Stimulated activated CD8-positive, alpha-beta memory T cell treated with anti-CD3 and anti-CD28 coated beads, Interleukin-15, amount 100 ng/mL, for 4 hours (primary cell): Measurements from ENCODE around the gene PTPN20.

Source experiments
- DNase-seq, 2 donors: peaks; one replicate each; pipeline ENCODE4 v3.0.0-alpha.2; 2020; ENCODE audit warnings: low read depth in 2 of 2

PTPN20 gene

GRCh38 chr10:47021850-47022249, 110.6 kb downstream of the PTPN20 start:
- DNase-seq = no peak

GRCh38 chr10:47022311-47023131, 111.3 kb downstream of the PTPN20 start:
- DNase-seq = no peak

- no peak for DNase-seq
These were observed 112.2 kb downstream of the PTPN20 start for GRCh38 chr10:47023237-47024045.

GRCh38 chr10:47024046-47024322, 112.8 kb downstream of the PTPN20 start:
- no peak for DNase-seq

GRCh38 chr10:47024399-47025252, 113.4 kb downstream of the PTPN20 start:
- peak in 1 of 2 donors; percentile 36 for DNase-seq

GRCh38 chr10:47025253-47025539, 114.0 kb downstream of the PTPN20 start:
- no peak for DNase-seq

GRCh38 chr10:47025540-47026300, 114.5 kb downstream of the PTPN20 start:
- no peak for DNase-seq

- no peak for DNase-seq
These were observed 115.3 kb downstream of the PTPN20 start for GRCh38 chr10:47026301-47027107.

GRCh38 chr10:47027108-47027783, 116.0 kb downstream of the PTPN20 start:
- no peak for DNase-seq

- DNase-seq = no peak
These were observed 116.6 kb downstream of the PTPN20 start for GRCh38 chr10:47027784-47028260.

GRCh38 chr10:47028466-47028865, 117.2 kb downstream of the PTPN20 start:
- no peak for DNase-seq

GRCh38 chr10:47029181-47030009, 118.2 kb downstream of the PTPN20 start:
- no peak for DNase-seq

- no peak for DNase-seq
These were observed 119.0 kb downstream of the PTPN20 start for GRCh38 chr10:47030191-47030703.

GRCh38 chr10:47031211-47031900, 120.1 kb downstream of the PTPN20 start:
- no peak for DNase-seq

GRCh38 chr10:47031901-47032465, 120.8 kb downstream of the PTPN20 start:
- no peak for DNase-seq

GRCh38 chr10:47033081-47033480, 121.9 kb downstream of the PTPN20 start:
- DNase-seq = no peak

GRCh38 chr10:47033541-47034270, 122.5 kb downstream of the PTPN20 start:
- no peak for DNase-seq
